ENCODE results near the gene CBL. TPM values are rescaled to one million over a fixed set of nuclear protein-coding genes. Genes with fewer than 3 reads are reported as not detected.
"Not testable (repeated sequence)": the region's sequence is repeated elsewhere in the genome, so short reads cannot be mapped to it uniquely, and the experiment has no call there.

Gene CBL
- total RNA-seq, 2 experiments from 2014 or later: 45.0 to 47.0 TPM

DNA sequence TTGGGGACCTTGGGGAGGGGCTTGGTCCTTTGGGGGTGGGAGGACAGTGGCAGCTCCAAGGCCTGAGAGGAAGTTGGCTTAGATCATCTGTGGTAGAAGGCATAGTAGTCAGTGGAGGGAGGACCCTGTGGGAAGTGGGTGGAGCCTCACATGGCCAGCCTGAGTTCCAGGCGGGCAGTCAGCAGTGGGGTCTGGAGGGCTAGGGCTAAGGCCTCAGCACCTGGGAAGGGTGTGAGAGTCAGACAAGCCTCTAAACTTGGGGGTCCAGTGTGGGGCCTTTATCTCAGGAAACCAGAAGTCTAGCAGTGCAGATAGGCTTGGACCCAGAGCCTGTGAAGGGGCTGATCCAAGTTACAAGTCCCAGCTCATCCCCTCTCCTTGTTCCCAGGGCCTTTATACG lies 33.6 kb upstream of the CBL start:
- Mint-ChIP-seq H3K27me3 (no peaks in the 10 kb centered on the region), H3K36me3 (ENCODE audit: low read depth) (peaks cover 12% of the 10 kb centered on the region), H3K27ac (no peak overlapping the region), H3K4me3 (no peak overlapping the region), H3K4me1 (peaks cover 33% of the 10 kb centered on the region), H3K9me3 (no peaks in the 10 kb centered on the region)
- CTCF ChIA-PET: no interaction called here
- no peak for DNase-seq
- POLR2A ChIA-PET: interaction anchor here (0.7 kb wide), 1 partner anchor 18 kb away, joined by 3 read pairs; no protein-coding TSS in a partner anchor

DNA sequence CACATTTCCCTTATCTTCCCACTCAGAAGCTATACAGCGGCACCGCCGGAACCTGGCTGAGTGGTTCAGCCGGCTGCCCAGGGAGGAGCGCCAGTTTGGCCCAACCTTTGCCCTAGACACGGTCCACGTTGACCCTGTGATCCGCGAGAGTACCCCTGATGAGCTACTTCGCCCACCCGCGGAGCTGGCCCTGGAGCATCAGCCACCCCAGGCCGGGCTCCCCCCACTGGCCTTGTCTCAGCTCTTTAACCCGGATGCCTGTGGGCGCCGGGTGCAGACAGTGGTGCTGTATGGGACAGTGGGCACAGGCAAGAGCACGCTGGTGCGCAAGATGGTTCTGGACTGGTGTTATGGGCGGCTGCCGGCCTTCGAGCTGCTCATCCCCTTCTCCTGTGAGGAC lies 32.7 kb upstream of the CBL start:
- CTCF ChIA-PET: no interaction called here
- POLR2A ChIA-PET: interaction anchor here (1.5 to 2.3 kb wide), 2 partner anchors 10 to 79 kb away, joined by 3 to 5 read pairs; a partner anchor contains a TSS
- Mint-ChIP-seq H3K27me3 (no peaks in the 10 kb centered on the region), H3K36me3 (ENCODE audit: low read depth) (peaks cover 12% of the 10 kb centered on the region), H3K27ac (no peak overlapping the region), H3K4me1 (peaks cover 37% of the 10 kb centered on the region), H3K4me3 (no peak overlapping the region), H3K9me3 (no peaks in the 10 kb centered on the region)
- DNase-seq: no peak

DNA sequence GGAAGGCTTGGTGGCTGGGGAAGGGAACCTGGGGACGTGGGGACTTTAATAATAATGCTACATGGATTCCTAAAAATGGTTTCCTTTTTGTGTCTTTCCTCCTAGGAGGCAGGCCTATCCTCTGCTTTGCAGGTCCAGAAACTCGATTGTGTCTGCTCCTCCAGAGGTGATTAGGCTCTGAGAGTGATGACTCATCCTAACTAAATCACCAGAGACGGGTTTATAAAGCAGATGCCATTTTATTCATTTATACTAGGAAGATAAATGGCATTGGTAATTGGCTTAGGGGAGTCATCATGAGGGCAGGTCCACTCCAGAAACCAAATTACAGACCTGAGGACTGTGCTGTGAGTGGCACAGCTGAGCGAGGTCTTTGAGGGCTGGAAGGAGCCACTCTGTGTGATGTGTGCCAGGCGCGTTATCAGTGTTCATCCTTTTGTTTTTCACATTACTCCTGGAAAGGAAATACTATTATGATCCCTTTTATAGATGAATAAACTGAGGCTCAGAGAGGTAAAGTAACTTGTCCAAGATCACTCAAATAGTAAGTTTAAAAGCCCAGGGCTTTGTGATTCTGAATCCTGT lies 30.6 kb upstream of the CBL start:
- peaks cover 30% of the 10 kb centered on the region for H3K4me1 Mint-ChIP-seq
- peak overlapping the region; percentile 33 for H3K27ac Mint-ChIP-seq
- POLR2A ChIA-PET: interaction anchor here (1.1 to 2.3 kb wide), 2 partner anchors 16 to 81 kb away, joined by 3 to 5 read pairs; a partner anchor contains a TSS

DNA sequence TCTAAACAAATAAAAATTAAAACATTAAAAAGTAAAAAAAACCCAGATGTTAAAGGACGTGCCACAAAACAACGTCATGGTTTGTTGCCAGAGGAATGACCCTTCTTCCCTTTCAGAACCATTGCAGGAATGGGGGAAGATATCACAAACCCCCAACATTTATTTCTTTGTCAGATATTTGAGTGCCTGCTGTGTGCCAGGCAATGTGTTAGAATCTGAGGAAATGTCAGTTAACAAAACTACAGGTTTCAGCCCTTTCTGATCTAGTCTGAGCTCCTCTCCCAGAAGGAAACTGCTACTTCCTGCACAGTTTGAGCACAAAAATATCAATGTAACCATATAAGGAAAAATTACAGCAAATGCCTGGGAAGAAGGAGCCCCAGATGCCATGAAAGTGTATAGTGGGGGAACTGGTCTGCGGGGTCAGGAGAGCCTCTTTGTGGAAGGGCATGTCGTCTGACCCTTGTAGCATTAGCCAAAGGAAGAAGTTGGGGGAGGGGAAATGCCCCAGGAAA lies 27.9 kb upstream of the CBL start:
- no peak overlapping the region for H3K4me3 Mint-ChIP-seq
- peak overlapping the region; percentile 24 for H3K27ac Mint-ChIP-seq
- DNase-seq: no peak
- ChIA-PET CTCF (interaction anchor here (1.0 to 1.8 kb wide), 5 partner anchors 9 to 162 kb away, joined by 3 to 15 read pairs (median 5); partner anchors contain the start of gene NLRX1), POLR2A (interaction anchor here (1.3 to 1.4 kb wide), 2 partner anchors 9 to 71 kb away, joined by 3 to 11 read pairs; partner anchors contain the start of genes C2CD2L and NLRX1)
- no peaks in the 10 kb centered on the region for H3K27me3 Mint-ChIP-seq
- peaks cover 22% of the 10 kb centered on the region for H3K4me1 Mint-ChIP-seq
- peaks cover 22% of the 10 kb centered on the region for H3K36me3 Mint-ChIP-seq (ENCODE audit: low read depth)
- no peaks in the 10 kb centered on the region for H3K9me3 Mint-ChIP-seq

More for the DNA sequence above, 30.6 kb upstream of the CBL start:
- no peaks in the 10 kb centered on the region for H3K9me3 Mint-ChIP-seq
- DNase-seq: no peak
- peaks cover 22% of the 10 kb centered on the region for H3K36me3 Mint-ChIP-seq (ENCODE audit: low read depth)
- CTCF ChIA-PET: interaction anchor here (0.8 kb wide), 1 partner anchor 162 kb away, joined by 3 read pairs; no protein-coding TSS in a partner anchor
- H3K4me3 Mint-ChIP-seq: no peak overlapping the region
- H3K27me3 Mint-ChIP-seq: no peaks in the 10 kb centered on the region

DNA sequence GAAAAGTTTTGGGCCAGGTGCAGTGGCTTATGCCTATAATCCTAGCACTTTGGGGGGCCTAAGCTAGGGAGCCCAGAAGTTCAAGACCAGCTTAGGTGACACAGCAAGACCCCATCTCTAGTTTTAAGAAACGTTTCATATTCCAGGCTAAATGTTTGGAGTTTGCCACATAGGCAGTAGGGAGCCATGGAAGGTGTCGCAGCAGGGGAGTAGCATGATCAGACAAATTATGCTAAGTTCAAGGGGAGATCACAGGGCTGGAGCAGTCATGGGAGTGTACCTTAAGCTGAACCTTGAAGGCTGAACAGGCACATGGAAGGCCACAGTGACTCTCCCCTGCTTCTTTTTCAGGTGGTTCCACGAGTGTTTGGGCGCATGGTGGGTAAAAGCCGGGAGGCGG lies 26.8 kb upstream of the CBL start:
- no peak overlapping the region for H3K4me3 Mint-ChIP-seq
- H3K9me3 Mint-ChIP-seq: no peaks in the 10 kb centered on the region
- no peak for DNase-seq
- POLR2A ChIA-PET: interaction anchor here (1.6 kb wide), 1 partner anchor 10 kb away, joined by 4 read pairs; the partner anchor contains the start of gene NLRX1
- peaks cover 18% of the 10 kb centered on the region for H3K36me3 Mint-ChIP-seq (ENCODE audit: low read depth)
- no peak overlapping the region for H3K27ac Mint-ChIP-seq
- CTCF ChIA-PET: interaction anchor here (0.6 to 1.7 kb wide), 5 partner anchors 10 to 249 kb away, joined by 3 to 7 read pairs (median 3); partner anchors contain the start of genes CBL and NLRX1
- no peaks in the 10 kb centered on the region for H3K27me3 Mint-ChIP-seq
- peaks cover 22% of the 10 kb centered on the region for H3K4me1 Mint-ChIP-seq

DNA sequence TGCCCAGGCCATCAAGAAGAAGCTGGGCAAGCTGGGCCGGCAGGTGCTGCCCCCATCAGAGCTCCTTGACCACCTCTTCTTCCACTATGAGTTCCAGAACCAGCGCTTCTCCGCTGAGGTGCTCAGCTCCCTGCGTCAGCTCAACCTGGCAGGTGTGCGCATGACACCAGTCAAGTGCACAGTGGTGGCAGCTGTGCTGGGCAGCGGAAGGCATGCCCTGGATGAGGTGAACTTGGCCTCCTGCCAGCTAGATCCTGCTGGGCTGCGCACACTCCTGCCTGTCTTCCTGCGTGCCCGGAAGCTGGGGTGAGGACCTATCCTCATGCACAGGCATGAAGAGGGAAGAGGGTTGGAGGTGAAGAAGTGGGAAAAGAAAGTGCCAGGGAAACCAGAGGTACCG lies 26.2 kb upstream of the CBL start:
- H3K9me3 Mint-ChIP-seq: no peaks in the 10 kb centered on the region
- ChIA-PET CTCF (interaction anchor here (0.7 to 1.7 kb wide), 4 partner anchors 11 to 141 kb away, joined by 3 to 7 read pairs (median 3); partner anchors contain the start of genes CBL and NLRX1), POLR2A (interaction anchor here (1.6 kb wide), 1 partner anchor 11 kb away, joined by 4 read pairs; the partner anchor contains the start of gene NLRX1)
- no peak for DNase-seq
- peaks cover 16% of the 10 kb centered on the region for H3K36me3 Mint-ChIP-seq (ENCODE audit: low read depth)
- H3K27me3 Mint-ChIP-seq: no peaks in the 10 kb centered on the region
- H3K4me1 Mint-ChIP-seq: peaks cover 22% of the 10 kb centered on the region
- no peak overlapping the region for H3K4me3 Mint-ChIP-seq
- H3K27ac Mint-ChIP-seq: no peak overlapping the region

DNA sequence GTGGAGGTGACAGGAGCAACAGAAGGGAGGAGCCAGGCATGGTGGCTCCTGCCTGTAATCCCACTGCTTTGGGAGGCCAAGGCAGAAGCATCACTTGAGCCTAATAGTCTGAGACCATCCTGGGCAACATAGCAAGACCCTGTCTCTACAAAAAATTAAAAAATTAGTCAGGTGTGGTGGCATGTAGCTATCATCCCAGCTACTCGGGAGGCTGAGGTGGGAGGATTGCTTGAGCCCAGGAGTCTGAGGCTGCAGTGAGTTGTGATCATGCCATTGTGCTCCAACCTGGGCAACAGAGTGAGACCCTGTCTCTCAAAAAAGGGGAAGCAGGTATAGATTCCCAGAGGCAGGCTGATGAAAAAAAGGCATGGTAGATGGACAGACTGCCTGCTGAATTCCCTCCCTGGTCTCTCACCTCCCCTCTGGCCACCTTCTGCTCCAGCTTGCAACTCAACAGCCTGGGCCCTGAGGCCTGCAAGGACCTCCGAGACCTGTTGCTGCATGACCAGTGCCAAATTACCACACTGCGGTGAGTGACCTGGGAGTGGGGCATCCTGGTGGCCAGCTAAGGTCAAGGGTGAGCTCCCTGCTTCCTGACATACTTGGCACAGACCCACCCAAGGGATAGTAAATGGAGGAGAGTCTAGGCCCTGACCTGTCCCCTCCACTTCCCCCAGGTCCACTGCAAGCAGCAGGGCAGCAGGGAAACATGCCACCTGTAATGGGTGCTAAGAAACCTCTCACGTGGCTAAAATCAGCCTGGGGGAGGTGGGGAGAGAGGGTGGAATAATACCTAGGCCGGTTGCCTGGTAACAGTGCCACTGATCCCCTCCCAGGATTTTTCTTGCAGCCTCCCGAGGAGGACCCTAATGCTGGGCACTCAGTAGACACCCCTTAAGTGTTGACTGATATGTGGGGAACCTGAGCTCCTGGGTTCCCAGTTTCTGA lies 25.1 kb upstream of the CBL start:
- ChIA-PET POLR2A (interaction anchor here (1.6 kb wide), 2 partner anchors 12 kb away, joined by 4 read pairs; partner anchors contain the start of gene NLRX1), CTCF (interaction anchor here (1.1 kb wide), 1 partner anchor 140 kb away, joined by 3 read pairs; no protein-coding TSS in a partner anchor)
- no peak overlapping the region for H3K4me3 Mint-ChIP-seq
- peaks cover 14% of the 10 kb centered on the region for H3K4me1 Mint-ChIP-seq
- H3K27ac Mint-ChIP-seq: no peak overlapping the region
- no peak for DNase-seq
- no peaks in the 10 kb centered on the region for H3K27me3 Mint-ChIP-seq
- peaks cover 9% of the 10 kb centered on the region for H3K36me3 Mint-ChIP-seq (ENCODE audit: low read depth)
- H3K9me3 Mint-ChIP-seq: no peaks in the 10 kb centered on the region

DNA sequence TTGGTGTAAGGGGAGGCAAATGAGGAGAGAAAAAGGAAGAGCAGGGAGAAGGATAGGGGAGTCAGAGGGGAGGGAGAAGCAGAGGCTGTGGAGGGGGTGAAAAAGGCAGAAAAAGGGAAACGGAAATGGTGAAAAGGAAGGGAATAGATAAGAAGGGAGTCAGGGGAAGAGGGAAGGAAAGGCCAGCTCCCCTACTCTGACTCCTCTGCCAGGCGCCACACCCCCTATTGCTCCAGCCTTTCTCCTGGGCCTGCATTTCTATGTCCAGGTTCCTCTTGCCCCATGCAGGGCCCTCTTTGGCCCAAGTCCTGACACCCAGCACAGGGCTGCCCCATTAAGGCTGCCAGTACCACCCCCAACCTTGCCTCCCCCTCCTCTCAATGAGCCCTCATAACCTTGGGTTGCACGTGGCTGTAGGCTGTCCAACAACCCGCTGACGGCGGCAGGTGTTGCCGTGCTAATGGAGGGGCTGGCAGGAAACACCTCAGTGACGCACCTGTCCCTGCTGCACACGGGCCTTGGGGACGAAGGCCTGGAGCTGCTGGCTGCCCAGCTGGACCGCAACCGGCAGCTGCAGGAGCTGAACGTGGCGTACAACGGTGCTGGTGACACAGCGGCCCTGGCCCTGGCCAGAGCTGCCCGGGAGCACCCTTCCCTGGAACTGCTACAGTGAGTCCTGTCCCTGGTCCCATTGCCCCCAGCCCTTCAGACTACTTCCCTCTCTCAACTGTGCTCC lies 24.3 kb upstream of the CBL start:
- ChIA-PET POLR2A (interaction anchor here (1.6 kb wide), 1 partner anchor 13 kb away, joined by 4 read pairs; the partner anchor contains the start of gene NLRX1), CTCF (no interaction called here)
- Mint-ChIP-seq H3K4me1 (peaks cover 14% of the 10 kb centered on the region), H3K4me3 (no peak overlapping the region), H3K9me3 (no peaks in the 10 kb centered on the region), H3K36me3 (ENCODE audit: low read depth) (peaks cover 9% of the 10 kb centered on the region), H3K27me3 (no peaks in the 10 kb centered on the region), H3K27ac (no peak overlapping the region)
- DNase-seq: no peak

DNA sequence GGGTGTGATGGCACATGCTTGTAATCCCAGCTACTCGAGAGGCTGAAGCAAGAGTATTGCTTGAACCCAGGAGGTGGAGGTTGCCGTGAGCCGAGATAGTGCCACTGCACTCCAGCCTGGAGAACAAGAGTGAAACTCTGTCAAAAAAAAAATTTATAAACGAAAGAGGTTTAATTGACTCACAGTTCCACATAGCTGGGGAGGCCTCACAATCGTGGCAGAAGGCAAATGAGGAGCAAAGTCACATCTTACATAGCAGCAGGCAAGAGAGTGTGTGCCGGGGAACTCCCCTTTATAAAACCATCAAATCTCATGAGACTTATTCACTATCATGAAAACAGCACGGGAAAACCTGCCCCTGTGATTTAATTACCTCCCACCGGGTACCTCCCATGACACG lies 21.7 kb upstream of the CBL start:
- POLR2A ChIA-PET: not testable (repeated sequence)

DNA sequence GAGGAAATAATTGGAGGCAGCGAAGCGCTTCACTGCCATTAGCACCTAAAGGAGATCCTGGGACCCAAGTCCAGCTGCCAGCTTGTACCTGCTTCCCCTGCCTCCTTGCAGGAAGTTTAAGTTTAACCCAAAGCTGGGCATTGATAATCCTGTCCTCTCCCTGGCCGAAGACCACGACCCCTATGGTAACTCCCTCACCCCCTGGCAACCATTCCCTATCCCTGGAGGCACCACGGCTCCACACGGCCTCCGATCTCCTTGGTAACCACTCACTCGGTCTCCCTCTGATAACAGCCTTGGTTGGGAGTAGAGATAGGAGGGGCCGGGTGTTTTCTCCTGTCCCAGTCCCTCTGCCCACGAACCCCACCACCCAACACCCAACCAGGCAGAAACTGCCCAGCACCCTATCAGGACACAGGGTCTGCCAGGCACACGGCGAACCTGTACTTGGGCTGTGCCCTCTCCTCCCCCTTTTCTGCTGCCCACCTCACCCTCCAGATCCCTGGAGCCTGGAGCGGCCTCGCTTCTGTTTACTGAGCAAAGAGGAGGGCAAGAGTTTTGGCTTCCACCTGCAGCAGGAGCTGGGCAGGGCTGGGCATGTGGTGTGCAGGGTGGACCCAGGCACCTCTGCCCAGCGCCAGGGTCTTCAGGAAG lies 20.0 kb upstream of the CBL start:
- Mint-ChIP-seq H3K4me1 (no peaks in the 10 kb centered on the region), H3K9me3 (no peaks in the 10 kb centered on the region), H3K27me3 (no peaks in the 10 kb centered on the region), H3K27ac (no peak overlapping the region), H3K4me3 (no peak overlapping the region), H3K36me3 (ENCODE audit: low read depth) (no peaks in the 10 kb centered on the region)
- CTCF ChIA-PET: no interaction called here
- POLR2A ChIA-PET: interaction anchor here (0.9 kb wide), 1 partner anchor 17 kb away, joined by 3 read pairs; the partner anchor contains the start of gene NLRX1
- no peak for DNase-seq

More for the DNA sequence above, 21.7 kb upstream of the CBL start:
- H3K27me3 Mint-ChIP-seq; DNase-seq; H3K9me3 Mint-ChIP-seq; H3K27ac Mint-ChIP-seq; H3K4me1 Mint-ChIP-seq; H3K36me3 Mint-ChIP-seq (ENCODE audit: low read depth); CTCF ChIA-PET; H3K4me3 Mint-ChIP-seq: not testable (repeated sequence)

DNA sequence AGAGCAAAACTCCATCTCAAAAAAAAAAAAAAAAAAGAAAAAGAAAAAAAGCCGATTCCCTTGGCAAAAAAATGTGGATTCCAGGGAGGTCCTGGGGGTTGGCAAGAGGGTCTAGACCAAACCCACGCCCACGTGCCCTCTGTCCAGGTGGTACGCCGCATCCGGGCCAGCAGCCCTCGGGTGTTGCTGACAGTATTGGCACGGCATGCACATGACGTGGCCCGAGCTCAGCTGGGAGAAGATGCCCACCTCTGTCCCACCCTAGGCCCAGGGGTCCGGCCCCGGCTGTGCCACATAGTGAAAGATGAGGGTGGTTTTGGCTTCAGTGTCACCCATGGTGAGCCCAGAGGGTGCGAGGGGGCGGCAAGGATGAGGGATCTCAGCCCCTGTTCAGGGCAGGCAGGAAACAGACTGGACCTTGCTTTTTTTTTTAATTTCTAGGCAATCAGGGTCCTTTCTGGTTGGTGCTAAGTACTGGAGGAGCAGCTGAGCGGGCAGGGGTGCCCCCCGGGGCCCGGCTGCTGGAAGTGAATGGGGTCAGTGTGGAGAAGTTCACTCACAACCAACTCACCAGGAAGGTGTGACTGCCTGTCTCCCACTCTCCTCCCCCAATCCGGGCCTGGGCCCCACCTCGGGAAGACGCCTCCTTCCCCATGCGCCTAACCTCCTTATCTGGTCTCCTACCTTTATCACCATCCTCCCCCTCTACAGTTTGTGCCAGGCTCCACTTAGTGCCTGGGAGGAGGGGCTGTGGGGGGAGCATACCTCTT lies 18.8 kb upstream of the CBL start:
- Mint-ChIP-seq H3K4me1 (no peaks in the 10 kb centered on the region), H3K36me3 (ENCODE audit: low read depth) (no peaks in the 10 kb centered on the region), H3K27ac (no peak overlapping the region), H3K27me3 (no peaks in the 10 kb centered on the region), H3K4me3 (no peak overlapping the region), H3K9me3 (no peaks in the 10 kb centered on the region)
- POLR2A ChIA-PET: no interaction called here
- no peak for DNase-seq
- CTCF ChIA-PET: interaction anchor here (1.5 kb wide), 1 partner anchor 19 kb away, joined by 5 read pairs; the partner anchor contains the start of gene CBL

All from activated CD4-positive, alpha-beta memory T cell treated with anti-CD3 and anti-CD28 coated beads, Interleukin-2, amount 10 ng/mL, durations not matched to agents 7 days and 5 days (primary cell).